ENCODE data around the gene LGALSL. TPM values are rescaled to one million over a fixed set of nuclear protein-coding genes. Genes with fewer than 3 reads are reported as not detected.
A peak's percentile ranks its signal among the peaks of the same experiment; 100 is the strongest.

Gene LGALSL
- total and polyA plus RNA-seq, 9 of the 15 experiments (the other 6 are each of a cell fraction or from before 2014, with no cell fraction given), result 0.04 to 0.29 (median 0.14) TPM; not detected in 3

- TF ChIP-seq CAMTA2 (CRISPR knock-in tag; conservative IDR thresholded peaks at IDR 0.05) (no peak), WHSC1 (IDR thresholded peaks at IDR 0.05; ENCODE audit: low read length) (no peak), ZNF395 (CRISPR knock-in tag; IDR thresholded peaks at IDR 0.05) (no peak)
Observed at GRCh38 chr2:64470071-64470470, 16.1 kb downstream of the LGALSL start (continued).

- FAIRE-seq (no peak), DNase-seq (ENCODE audit: extremely low read depth in 1 of 4, low spot score in 3 of 4) (no peak), ATAC-seq (no peak)
- Histone ChIP-seq H3K27me3 (ENCODE audit: control insufficient read depth in 2 of 2, insufficient read depth in 2 of 2, low read length in 2 of 2) (peaks cover 14 to 25% of the 10 kb centered on the region in 2 experiments), H3K4me2 (ENCODE audit: insufficient read depth, low read length) (no peak overlapping the region), H3K9me1 (ENCODE audit: control insufficient read depth, insufficient read depth, low read length) (no peaks in the 10 kb centered on the region), H3K4me3 (no peak overlapping the region), H3K27ac (ENCODE audit: extremely low read depth, low read depth, low read length) (no peak overlapping the region), H3K9ac (ENCODE audit: insufficient read depth in 1 of 2, low read depth in 2 of 2, low read length in 2 of 2) (no peak overlapping the region; a peak in 1 of 4 replicates), H3K9me3 (replicated peaks; ENCODE audit: control insufficient read depth, insufficient read depth, low read depth, low read length) (no peaks in the 10 kb centered on the region), H3K79me2 (ENCODE audit: control insufficient read depth, insufficient read depth, low read length) (no peaks in the 10 kb centered on the region), H4K20me1 (replicated peaks; ENCODE audit: control insufficient read depth, insufficient read depth, low read length) (no peaks in the 10 kb centered on the region), H2AFZ (ENCODE audit: low read depth, low read length) (no peak overlapping the region), H3K36me3 (ENCODE audit: control insufficient read depth, insufficient read depth, low read length) (no peaks in the 10 kb centered on the region), H3K4me1 (replicated peaks in 1 of 2; ENCODE audit: control insufficient read depth in 2 of 2, insufficient read depth in 2 of 2, low read length in 2 of 2) (peaks cover 0 to 4% of the 10 kb centered on the region in 2 experiments; a peak in 2 of 5 replicates)
- POLR2A ChIA-PET, result interaction anchor here (0.6 to 1.0 kb wide), 2 partner anchors 163 to 659 kb away, joined by 3 read pairs; no protein-coding TSS in a partner anchor
- CTCF ChIA-PET (ENCODE audit: low intra/inter-chr PET ratio), result no interaction called here
- TF ChIP-seq NFYB (IDR thresholded peaks at IDR 0.05; ENCODE audit: extremely low read depth, insufficient read length), result no peak
- TF ChIP-seq RAD21 (CRISPR knock-in tag; conservative IDR thresholded peaks at IDR 0.05 in 1 of 2, IDR thresholded peaks at IDR 0.05 in 1 of 2), result peak in 1 of 2 experiments; percentile 19; a peak in 1 of 4 replicates
- BruUV-seq (replicated peaks), result no TSS peak
- intact Hi-C loops (cut with micrococcal nuclease), result no loop called here
- WGBS (ENCODE audit: insufficient coverage, low coverage, missing lambda C conversion rate), result 21% methylated on average over 6 of the region's 6 CpGs
- in situ Hi-C loops (cut with MboI), result no loop called here
Observed at GRCh38 chr2:64470766-64471295, 16.9 kb downstream of the LGALSL start.

All from K562 (cell line).